ENCODE measurements around the gene TTC21A. TPM values are rescaled to one million over a fixed set of nuclear protein-coding genes. Genes with fewer than 3 reads are reported as not detected.

Gene TTC21A
- total and polyA plus RNA-seq, 4 donors: 6.1 to 30.4 (median 11.7) TPM

- Histone ChIP-seq H3K4me3 (no peak overlapping the region), H3K36me3 (ENCODE audit: control insufficient read depth in 4 of 4, insufficient read depth in 4 of 4, low read length in 4 of 4) (peaks cover 0 to 7% (median 3%) of the 10 kb centered on the region in 4 donors), H3K9ac (ENCODE audit: insufficient read depth in 1 of 2, low read length in 2 of 2) (no peak overlapping the region), H3K4me1 (ENCODE audit: control insufficient read depth in 5 of 5, insufficient read depth in 5 of 5, low read length in 5 of 5) (no peaks in the 10 kb centered on the region), H3K9me3 (ENCODE audit: control insufficient read depth in 4 of 4, insufficient read depth in 3 of 4, low read length in 3 of 4) (no peaks in the 10 kb centered on the region), H3K27me3 (ENCODE audit: control insufficient read depth in 3 of 3, insufficient read depth in 3 of 3, low read length in 2 of 3) (no peaks in the 10 kb centered on the region), H3K27ac (ENCODE audit: low read depth in 1 of 2, low read length in 1 of 2) (no peak overlapping the region)
- no peak for DNase-seq
- TF ChIP-seq CTCF (IDR thresholded peaks at IDR 0.05; ENCODE audit: control extremely low read depth, extremely low read depth): no peak
- 80 to 82% methylated on average over 5 of the region's 5 CpGs for WGBS, 2 donors
- ATAC-seq (ENCODE audit: insufficient read depth, low FRiP score): no peak
Observed at GRCh38 chr3:39114456-39114855, 7.0 kb downstream of the TTC21A start.

GRCh38 chr3:39115870-39116269 is 8.4 kb downstream of the TTC21A start:
- H3K4me1 ChIP-seq (ENCODE audit: control insufficient read depth in 5 of 5, insufficient read depth in 5 of 5, low read length in 5 of 5): no peaks in the 10 kb centered on the region
- ATAC-seq (ENCODE audit: insufficient read depth, low FRiP score): no peak
- H3K4me3 ChIP-seq: no peak overlapping the region
- no peak overlapping the region for H3K9ac ChIP-seq (ENCODE audit: insufficient read depth in 1 of 2, low read length in 2 of 2)
- no peak for DNase-seq
- H3K27ac ChIP-seq (ENCODE audit: low read depth in 1 of 2, low read length in 1 of 2): no peak overlapping the region
- H3K9me3 ChIP-seq (ENCODE audit: control insufficient read depth in 4 of 4, insufficient read depth in 3 of 4, low read length in 3 of 4): no peaks in the 10 kb centered on the region
- WGBS, 2 donors: 96 to 98% methylated on average over 3 of the region's 3 CpGs
- TF ChIP-seq CTCF (IDR thresholded peaks at IDR 0.05; ENCODE audit: control extremely low read depth, extremely low read depth): no peak
- H3K36me3 ChIP-seq (ENCODE audit: control insufficient read depth in 4 of 4, insufficient read depth in 4 of 4, low read length in 4 of 4): peaks cover 0 to 16% (median 4%) of the 10 kb centered on the region in 4 donors
- no peaks in the 10 kb centered on the region for H3K27me3 ChIP-seq (ENCODE audit: control insufficient read depth in 3 of 3, insufficient read depth in 3 of 3, low read length in 2 of 3)

- WGBS, 2 donors: 68 to 76% methylated on average over 3 of the region's 3 CpGs
Observed at GRCh38 chr3:39118079-39118478, 10.6 kb downstream of the TTC21A start.

More at GRCh38 chr3:39118079-39118478, 10.6 kb downstream of the TTC21A start:
- Histone ChIP-seq H3K27me3 (ENCODE audit: control insufficient read depth in 3 of 3, insufficient read depth in 3 of 3, low read length in 2 of 3) (no peaks in the 10 kb centered on the region), H3K9ac (ENCODE audit: insufficient read depth in 1 of 2, low read length in 2 of 2) (no peak overlapping the region), H3K4me1 (ENCODE audit: control insufficient read depth in 5 of 5, insufficient read depth in 5 of 5, low read length in 5 of 5) (no peaks in the 10 kb centered on the region), H3K4me3 (no peak overlapping the region), H3K27ac (ENCODE audit: low read depth in 1 of 2, low read length in 1 of 2) (no peak overlapping the region), H3K9me3 (ENCODE audit: control insufficient read depth in 4 of 4, insufficient read depth in 3 of 4, low read length in 3 of 4) (no peaks in the 10 kb centered on the region), H3K36me3 (ENCODE audit: control insufficient read depth in 4 of 4, insufficient read depth in 4 of 4, low read length in 4 of 4) (peaks cover 0 to 16% (median 3%) of the 10 kb centered on the region in 4 donors)
- TF ChIP-seq CTCF (IDR thresholded peaks at IDR 0.05; ENCODE audit: control extremely low read depth, extremely low read depth): no peak
- ATAC-seq (ENCODE audit: insufficient read depth, low FRiP score) (no peak), DNase-seq (no peak)

All from lung (tissue), 12 donors.